DMS 273 treated with DMSO at 0.1 percent for 48 hours (cell line): Measurements from ENCODE around the gene PHTF1.
"Not testable (repeated sequence)": the region's sequence is repeated elsewhere in the genome, so short reads cannot be mapped to it uniquely, and the experiment has no call there.

Experiments
- DNase-seq: peaks from one replicate; lab custom pipeline; 2025; lab: John Stamatoyannopoulos, UW

PHTF1 gene

DNA sequence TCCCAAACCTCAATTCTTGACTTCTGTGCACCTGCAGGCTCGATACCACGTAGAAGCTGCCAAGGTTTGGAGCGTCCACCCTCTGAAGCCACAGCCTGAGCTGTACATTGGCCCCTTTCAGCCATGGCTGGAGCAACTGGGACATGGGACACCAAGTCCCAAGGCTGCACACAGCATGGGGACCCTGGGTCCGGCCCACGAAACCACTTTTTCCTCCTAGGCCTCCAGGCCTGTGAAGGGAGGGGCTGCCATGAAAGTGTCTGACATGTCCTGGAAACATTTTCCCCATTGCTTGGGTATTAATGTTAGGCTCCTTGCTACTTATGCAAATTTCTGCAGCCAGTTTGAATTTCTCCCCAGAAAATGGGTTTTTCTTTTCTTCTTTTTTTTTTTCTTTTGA is 40.7 kb downstream of the PHTF1 start:
- not testable (repeated sequence) for DNase-seq

GRCh38 chr1:113717506-113717905 is 41.8 kb downstream of the PHTF1 start:
- DNase-seq, result not testable (repeated sequence)

GRCh38 chr1:113714606-113715269 is 44.5 kb downstream of the PHTF1 start:
- no peak for DNase-seq

DNA sequence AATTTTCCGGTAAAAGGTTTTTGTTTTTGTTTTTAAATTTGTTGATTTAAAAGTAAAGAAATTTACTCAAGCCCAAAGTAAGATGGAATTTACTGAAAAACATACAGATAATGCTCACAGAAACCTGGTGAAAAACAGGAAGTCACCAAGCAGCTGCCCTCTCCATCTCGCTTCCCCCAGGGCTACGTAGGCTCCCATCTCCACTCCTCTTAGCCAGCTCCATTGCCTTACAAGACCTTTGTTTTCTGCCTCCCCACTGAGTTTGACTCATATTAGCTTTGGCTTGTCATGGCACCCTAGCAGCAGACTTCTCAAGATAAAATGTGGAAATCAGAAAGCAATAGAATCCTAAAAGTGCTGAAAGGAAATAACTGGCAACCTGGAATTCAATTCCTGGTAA is 57.9 kb downstream of the PHTF1 start:
- DNase-seq, result no peak

DNA sequence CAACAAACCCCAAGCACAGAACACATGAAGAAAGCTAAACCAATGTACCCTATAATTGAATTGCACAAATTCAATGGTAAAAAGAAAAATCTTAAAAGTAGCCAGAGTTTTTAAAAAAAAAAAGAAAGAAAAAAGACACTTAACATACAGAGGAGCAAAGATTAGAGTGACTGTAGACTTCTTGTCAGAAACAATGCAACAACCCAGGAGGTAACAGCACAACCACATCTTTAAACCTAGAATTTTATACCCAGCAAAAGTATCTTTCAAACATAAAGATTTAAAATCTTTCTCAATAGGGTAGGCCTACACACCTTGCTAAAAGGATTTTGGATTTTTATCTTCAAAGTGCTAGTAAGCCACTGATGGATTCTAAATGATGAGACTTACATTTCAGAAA is 64.4 kb downstream of the PHTF1 start:
- DNase-seq, result no peak

DNA sequence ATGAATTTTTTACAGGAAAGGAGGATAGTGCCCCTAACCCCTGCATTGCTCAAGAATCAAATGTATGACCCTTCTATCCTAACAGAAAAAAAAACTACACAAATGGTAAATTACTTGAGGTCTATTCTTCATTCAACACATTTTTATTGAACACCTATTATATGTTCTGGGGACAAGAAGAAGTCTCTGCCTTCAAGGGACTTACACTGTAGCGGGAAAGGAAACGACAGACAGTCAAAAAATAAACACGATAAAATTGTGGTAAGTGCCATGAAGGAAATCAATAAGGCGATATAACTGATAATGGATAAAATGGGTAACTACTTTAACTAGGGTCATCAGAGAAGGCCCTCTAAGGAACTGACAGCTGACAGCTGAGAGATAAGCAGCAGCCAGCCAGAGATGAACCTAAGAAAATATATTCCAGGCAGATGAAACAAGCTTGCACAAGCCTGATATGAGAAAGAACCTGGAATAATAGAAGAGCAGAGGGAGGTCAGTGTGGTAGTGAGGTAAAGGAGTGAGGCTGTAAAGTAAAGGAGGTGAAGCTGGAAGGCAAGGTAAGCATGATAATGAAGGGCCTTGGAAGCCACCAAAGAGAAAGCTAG is 66.4 kb downstream of the PHTF1 start:
- DNase-seq, result no peak

- no peak for DNase-seq
Measured at GRCh38 chr1:113692342-113692741, 66.9 kb downstream of the PHTF1 start.

GRCh38 chr1:113691184-113691583 is 68.1 kb downstream of the PHTF1 start:
- DNase-seq, result no peak

DNA sequence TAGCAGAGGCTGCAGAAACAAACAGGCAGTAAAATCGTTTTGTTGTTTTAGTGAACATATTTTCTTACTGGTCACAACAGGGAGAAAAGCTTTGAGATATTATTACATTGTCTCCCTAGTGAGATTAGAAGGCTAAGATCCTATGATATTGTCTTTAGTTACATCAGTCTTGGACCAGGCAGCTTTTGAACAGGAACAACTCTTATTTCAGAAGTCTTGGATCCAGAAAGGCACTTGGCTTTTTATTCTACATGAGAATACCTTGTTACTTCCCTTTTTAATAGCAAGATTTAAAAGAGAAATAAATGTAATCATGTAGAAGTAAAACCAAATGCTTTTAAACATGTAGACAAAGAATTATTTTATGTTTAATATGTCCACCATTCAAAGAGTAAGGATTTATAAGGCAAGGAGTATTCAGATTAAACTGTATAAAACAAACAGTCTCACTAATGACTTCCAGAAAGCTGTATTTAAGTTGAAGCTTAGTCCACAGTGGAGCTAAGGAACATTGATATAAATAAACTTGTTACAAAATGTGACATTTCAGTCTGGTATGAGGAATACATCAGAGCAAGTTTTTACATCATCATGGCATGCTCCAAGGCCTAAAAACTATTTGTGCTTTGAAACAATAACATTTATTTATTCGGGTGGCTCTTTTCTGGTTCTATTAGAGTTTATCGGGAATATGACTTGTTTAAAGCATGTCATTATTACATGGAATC is 72.2 kb downstream of the PHTF1 start:
- DNase-seq, result no peak

DNA sequence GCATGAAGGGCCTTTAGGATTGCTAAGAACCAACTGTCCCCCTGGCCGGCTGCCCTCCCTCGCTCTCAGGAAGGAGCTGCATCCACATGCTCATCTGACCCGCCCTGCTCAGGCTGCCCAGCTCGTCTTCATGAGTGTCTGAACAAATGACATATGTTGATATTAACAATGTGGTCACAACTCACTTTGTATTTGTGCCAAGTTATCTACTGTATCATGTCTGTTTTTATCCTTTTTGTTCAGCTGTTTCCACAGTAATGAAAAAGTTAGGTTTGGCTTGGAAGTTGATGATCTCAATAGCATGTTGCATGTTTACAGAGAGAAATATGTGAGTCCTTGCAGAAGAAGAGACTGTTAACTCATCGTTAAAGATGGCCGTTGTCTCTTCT is 75.1 kb downstream of the PHTF1 start:
- no peak for DNase-seq

- DNase-seq, result no peak
Measured at GRCh38 chr1:113683384-113684152, 75.7 kb downstream of the PHTF1 start.

GRCh38 chr1:113681596-113682337 is 77.5 kb downstream of the PHTF1 start:
- no peak for DNase-seq

DNA sequence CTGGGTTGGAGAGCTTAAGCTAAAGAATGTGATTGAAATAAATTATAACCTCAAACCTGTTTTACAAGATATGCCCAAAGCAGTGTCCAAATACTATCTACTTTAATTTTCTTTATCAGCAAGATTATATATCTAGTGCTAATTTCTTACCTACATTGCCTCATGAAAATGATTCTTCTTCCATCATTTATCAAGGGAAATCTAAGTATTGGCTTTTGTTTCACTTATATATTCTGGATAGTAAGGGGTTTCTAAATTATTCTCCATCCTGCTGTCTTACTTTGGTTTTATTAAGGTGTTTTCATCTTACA is 81.2 kb downstream of the PHTF1 start:
- DNase-seq, result no peak

DNA sequence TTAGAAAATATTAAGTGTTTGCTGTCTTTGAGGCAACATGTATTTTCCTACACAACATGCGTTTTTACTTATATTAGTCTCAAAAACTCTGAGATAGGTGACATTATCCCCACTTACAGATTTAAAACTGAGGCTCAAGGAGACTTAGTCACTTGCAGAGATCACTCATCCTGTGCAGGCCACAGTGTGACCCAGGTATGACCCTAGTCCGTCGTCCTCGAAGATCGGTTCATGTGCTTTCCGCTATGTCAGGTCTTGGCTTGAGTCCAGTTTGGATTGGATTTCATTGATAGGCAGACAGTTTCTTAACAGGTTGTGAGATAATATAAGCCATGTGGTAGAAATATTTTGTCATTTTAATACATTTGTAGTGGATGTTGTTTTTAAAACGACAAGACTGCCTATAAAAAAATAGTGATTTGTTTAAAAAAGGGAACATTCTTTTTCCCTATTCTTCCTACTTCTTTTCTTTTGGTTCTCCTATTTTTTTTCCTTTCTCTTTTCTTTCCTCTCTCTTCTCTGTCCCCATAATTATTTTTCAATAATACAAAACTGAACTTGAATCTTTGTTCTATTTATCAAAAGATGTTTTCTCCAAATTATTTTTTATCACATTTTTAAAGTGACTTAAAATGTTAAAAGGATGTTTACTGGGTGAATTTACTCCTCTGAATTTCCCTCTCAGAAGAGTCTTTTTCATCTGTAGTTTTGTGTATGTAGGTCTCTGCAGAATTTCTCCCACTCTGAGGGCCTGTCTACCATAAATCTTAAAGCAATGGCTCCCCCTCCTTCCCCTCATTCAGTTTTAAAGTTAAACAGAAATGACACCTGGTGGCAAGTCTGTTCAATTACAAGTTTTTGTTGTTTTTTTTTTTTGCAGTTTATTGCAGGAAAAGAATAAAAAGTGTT is 81.8 kb downstream of the PHTF1 start:
- peak; percentile 55 for DNase-seq

- DNase-seq, result no peak
Measured at GRCh38 chr1:113676524-113676923, 82.8 kb downstream of the PHTF1 start.

GRCh38 chr1:113675302-113675701 is 84.0 kb downstream of the PHTF1 start:
- no peak for DNase-seq

DNA sequence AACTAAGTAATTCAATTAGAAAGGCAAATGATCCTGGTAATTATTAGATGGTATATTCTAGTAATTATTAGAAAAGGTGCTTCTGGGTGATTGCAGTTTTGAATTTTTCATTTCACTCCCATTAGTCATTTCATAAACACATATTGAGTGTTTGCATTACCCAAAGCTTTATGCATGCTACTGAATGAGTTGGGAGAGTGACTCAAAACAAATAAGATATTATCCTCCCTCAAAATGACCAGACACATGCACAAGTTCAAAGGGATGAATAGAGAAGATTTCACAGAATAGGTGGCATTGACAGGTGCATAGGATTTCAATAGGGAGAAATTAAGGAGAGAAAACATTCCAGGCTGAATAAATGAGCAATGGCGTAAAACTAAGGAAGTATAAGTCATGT is 84.7 kb downstream of the PHTF1 start:
- DNase-seq, result no peak

DNA sequence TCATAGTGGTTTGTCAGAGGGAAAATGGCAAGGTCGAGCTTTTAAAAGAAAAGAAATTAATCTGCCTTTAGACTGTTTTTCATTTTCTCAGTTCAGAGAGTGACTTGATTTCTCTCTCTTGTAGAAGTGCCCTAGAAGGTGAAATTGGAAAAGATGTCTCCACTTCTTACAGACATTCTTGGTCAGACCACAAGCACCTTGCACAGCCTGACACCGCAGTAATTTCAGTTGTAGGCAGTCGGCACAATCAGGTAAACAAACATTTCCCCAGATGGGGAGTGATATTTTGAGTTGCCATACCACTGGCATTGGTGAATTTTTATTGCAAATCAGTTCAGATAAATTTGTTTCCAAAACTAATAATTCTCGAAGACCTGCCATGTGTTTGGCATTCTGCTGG is 86.8 kb downstream of the PHTF1 start:
- DNase-seq, result no peak

DNA sequence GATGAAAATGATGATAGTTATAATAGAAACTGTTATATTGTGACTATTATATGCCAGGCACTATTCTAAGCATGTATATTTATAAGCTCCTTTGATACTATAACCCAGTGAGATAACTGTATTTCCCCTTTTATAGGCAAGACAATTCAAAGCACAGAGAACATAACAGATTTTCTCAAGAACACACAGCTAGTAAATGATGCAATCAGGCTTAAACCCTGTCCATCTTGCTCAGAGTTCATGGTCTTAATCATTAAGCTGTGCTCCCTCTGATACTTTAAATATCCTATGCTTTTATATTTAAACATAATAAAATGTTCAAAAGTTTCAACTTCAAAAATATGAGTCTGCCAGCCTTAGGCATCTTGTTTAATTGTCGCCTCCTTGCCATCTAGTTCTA is 88.6 kb downstream of the PHTF1 start:
- DNase-seq, result no peak

GRCh38 chr1:113669988-113670387 is 89.3 kb downstream of the PHTF1 start:
- no peak for DNase-seq

GRCh38 chr1:113666126-113666525 is 93.2 kb downstream of the PHTF1 start:
- no peak for DNase-seq
